H9 (cell line): ENCODE results near the gene SERPINB10. TPM values are rescaled to one million over a fixed set of nuclear protein-coding genes. Genes with fewer than 3 reads are reported as not detected.

ENCODE experiments used
- DNase-seq: peaks from one replicate; pipeline ENCODE4 v3.0.0-alpha.2; 2017
- H2AFZ ChIP-seq: one replicate; pipeline ENCODE4 v1.6.1; 2013; ENCODE audit warnings: mild to moderate bottlenecking, low read length, control low read depth, moderate library complexity
- H2AK5ac ChIP-seq: 2 replicates; pipeline ENCODE4 v1.6.1; 2013; ENCODE audit warnings: low read length, control low read depth, mixed read lengths; ENCODE audit not compliant: insufficient read length
- H2BK120ac ChIP-seq: one replicate; pipeline ENCODE4 v1.6.1; 2013; ENCODE audit warnings: low read depth, mild to moderate bottlenecking, low read length, control low read depth, inconsistent platforms; ENCODE audit not compliant: poor library complexity, severe bottlenecking
- H2BK12ac ChIP-seq: 2 replicates; pipeline ENCODE4 v1.6.1; 2013; ENCODE audit warnings: low read length, control low read depth, mixed read lengths, low read depth; ENCODE audit not compliant: insufficient read length
- H2BK15ac ChIP-seq: 2 replicates; pipeline ENCODE4 v1.6.1; 2013; ENCODE audit warnings: low read depth, low read length, control low read depth
- H2BK20ac ChIP-seq: one replicate; pipeline ENCODE4 v1.6.1; 2013; ENCODE audit warnings: low read depth, mild to moderate bottlenecking, low read length, control low read depth, inconsistent platforms; ENCODE audit not compliant: poor library complexity, severe bottlenecking
- H2BK5ac ChIP-seq: 2 replicates; pipeline ENCODE4 v1.6.1; 2013; ENCODE audit warnings: low read length, control low read depth, mixed read lengths; ENCODE audit not compliant: insufficient read length
- H3K14ac ChIP-seq: 2 replicates; pipeline ENCODE4 v1.6.1; 2013; ENCODE audit warnings: low read length, control low read depth; ENCODE audit not compliant: insufficient read depth
- H3K18ac ChIP-seq: 2 replicates; pipeline ENCODE4 v1.6.1; 2013; ENCODE audit warnings: low read depth, mild to moderate bottlenecking, mixed read lengths, low read length, control low read depth; ENCODE audit not compliant: insufficient read length
- H3K23ac ChIP-seq: 2 replicates; pipeline ENCODE4 v1.6.1; 2013; ENCODE audit warnings: low read length, control low read depth, mixed read lengths, low read depth; ENCODE audit not compliant: insufficient read length
- H3K23me2 ChIP-seq: 2 replicates; pipeline ENCODE4 v1.6.1; 2013; ENCODE audit warnings: low read depth, mild to moderate bottlenecking, mixed read lengths, low read length, control low read depth; ENCODE audit not compliant: insufficient read length, poor library complexity, severe bottlenecking
- H3K27ac ChIP-seq: 2 replicates; pipeline ENCODE4 v1.5.1; 2013; ENCODE audit warnings: low read length, control low read depth, mixed read lengths, low read depth; ENCODE audit not compliant: insufficient read length
- H3K27me3 ChIP-seq: 2 replicates; pipeline ENCODE4 v1.6.1; 2013; ENCODE audit warnings: low read length, control low read depth, inconsistent platforms; ENCODE audit not compliant: insufficient read depth
- H3K4ac ChIP-seq: 2 replicates; pipeline ENCODE4 v1.6.1; 2013; ENCODE audit warnings: low read depth, mild to moderate bottlenecking, control low read depth, inconsistent platforms, low read length, moderate library complexity
- H3K4me1 ChIP-seq: 2 replicates; pipeline ENCODE4 v1.6.1; 2013; ENCODE audit warnings: low read length, control low read depth, inconsistent platforms; ENCODE audit not compliant: insufficient read depth
- H3K4me2 ChIP-seq: 2 replicates; pipeline ENCODE4 v1.6.1; 2013; ENCODE audit warnings: low read length, control low read depth, mixed read lengths; ENCODE audit not compliant: insufficient read length, insufficient read depth
- H3K56ac ChIP-seq: 2 replicates; pipeline ENCODE4 v1.6.1; 2013; ENCODE audit warnings: low read depth, mild to moderate bottlenecking, mixed read lengths, low read length, control low read depth; ENCODE audit not compliant: insufficient read length
- H3K79me1 ChIP-seq: 2 replicates; pipeline ENCODE4 v1.6.1; 2013; ENCODE audit warnings: low read depth, mild to moderate bottlenecking, moderate library complexity, low read length, control low read depth, inconsistent platforms; ENCODE audit not compliant: insufficient read depth, poor library complexity, severe bottlenecking
- H3K79me2 ChIP-seq: 2 replicates; pipeline ENCODE4 v1.6.1; 2013; ENCODE audit warnings: low read length, control low read depth, inconsistent platforms; ENCODE audit not compliant: insufficient read depth
- H3K9ac ChIP-seq: 2 replicates; pipeline ENCODE4 v1.6.1; 2013; ENCODE audit warnings: low read length, control low read depth, mixed read lengths; ENCODE audit not compliant: insufficient read length; ENCODE audit errors: extremely low read depth
- H3K9me3 ChIP-seq: one replicate; pipeline ENCODE4 v1.6.1; 2013; ENCODE audit warnings: low read depth, low read length, inconsistent platforms; ENCODE audit not compliant: control insufficient read depth
- H3T11ph ChIP-seq: one replicate; pipeline ENCODE4 v1.6.1; 2013; ENCODE audit warnings: mild to moderate bottlenecking, low read length, control low read depth, inconsistent platforms
- H4K20me1 ChIP-seq: one replicate; pipeline ENCODE4 v1.6.1; 2013; ENCODE audit not compliant: control insufficient read depth, insufficient read length, insufficient read depth
- H4K5ac ChIP-seq: 2 replicates; pipeline ENCODE4 v1.6.1; 2013; ENCODE audit warnings: low read depth, mild to moderate bottlenecking, mixed read lengths, low read length, control low read depth; ENCODE audit not compliant: insufficient read length
- H4K8ac ChIP-seq: replicated peaks from 2 replicates; pipeline ENCODE4 v1.6.1; 2013; ENCODE audit warnings: low read length, control low read depth, mixed read lengths, low read depth; ENCODE audit not compliant: insufficient read length
- H4K91ac ChIP-seq: 2 replicates; pipeline ENCODE4 v1.6.1; 2013; ENCODE audit warnings: low read depth, mild to moderate bottlenecking, moderate library complexity, mixed read lengths, low read length, control low read depth; ENCODE audit not compliant: insufficient read length
- H3K27ac Mint-ChIP-seq, 3 experiments: 2 replicates in 2 of 3; 3 replicates in 1 of 3; pipeline ENCODE4 v1.8.0; 2020 to 2021; ENCODE audit warnings: mixed read lengths in 3 of 3, mild to moderate bottlenecking in 1 of 3, moderate library complexity in 1 of 3
- H3K27me3 Mint-ChIP-seq: 2 replicates; pipeline ENCODE4 v1.8.0; 2021; ENCODE audit warnings: low read depth, mild to moderate bottlenecking, moderate library complexity, mixed read lengths
- H3K36me3 Mint-ChIP-seq, 3 experiments: 2 replicates in 2 of 3; 3 replicates in 1 of 3; pipeline ENCODE4 v1.8.0; 2020 to 2021; ENCODE audit warnings: low read depth in 3 of 3, mixed read lengths in 3 of 3; ENCODE audit not compliant: insufficient read depth in 1 of 3
- H3K4me1 Mint-ChIP-seq, 2 experiments: 2 replicates each; pipeline ENCODE4 v1.8.0; 2020; ENCODE audit warnings: mixed read lengths in 2 of 2
- H3K4me3 Mint-ChIP-seq, 2 experiments: 2 replicates in 1 of 2; 3 replicates in 1 of 2; pipeline ENCODE4 v1.8.0; 2020 to 2021; ENCODE audit warnings: mild to moderate bottlenecking in 2 of 2, mixed read lengths in 2 of 2, moderate library complexity in 1 of 2
- H3K9me3 Mint-ChIP-seq, 2 experiments: 2 replicates in 1 of 2; 3 replicates in 1 of 2; pipeline ENCODE4 v1.8.0; 2020; ENCODE audit warnings: mild to moderate bottlenecking in 2 of 2, mixed read lengths in 2 of 2, moderate library complexity in 1 of 2
- CTCF ChIP-seq: fragments of 200-600 bp; sonication (generic); conservative IDR thresholded peaks from 3 replicates; pipeline ENCODE4 v1.8.0; 2021; ENCODE audit warnings: antibody characterized with exemption, mild to moderate bottlenecking
- WGBS: extraction: QIAGEN DNeasy Blood & Tissue Kit; methylation state at CpG from one replicate; pipeline ENCODE4 v1.1.7; 2013; ENCODE audit warnings: missing lambda C conversion rate, low lambda C conversion rate, mixed read lengths; ENCODE audit not compliant: insufficient read length; ENCODE audit errors: extremely low coverage; 5-methylcytosine and 5-hydroxymethylcytosine counted together
- total RNA-seq: library from RNA; stranded (reverse); gene quantifications from 2 replicates; pipeline ENCODE4 v1.2.1, GENCODE V29; 2021

The SERPINB10 gene
- total RNA-seq, 1 experiment from 2014 or later = not detected

- H4K20me1 ChIP-seq = no peaks in the 10 kb centered on the region
- H3K23me2 ChIP-seq = peaks cover 11% of the 10 kb centered on the region
- H3K9me3 ChIP-seq = no peaks in the 10 kb centered on the region
- no peak overlapping the region for H2AK5ac ChIP-seq
- peak overlapping the region; percentile 11 for H3K18ac ChIP-seq
- peaks cover 47% of the 10 kb centered on the region for H3K27me3 Mint-ChIP-seq
- no peak overlapping the region for H3K23ac ChIP-seq
- H3K36me3 Mint-ChIP-seq = no peaks in the 10 kb centered on the region
- H3K27ac ChIP-seq = peak overlapping the region; percentile 3
- H3K79me1 ChIP-seq = no peaks in the 10 kb centered on the region
- no peak overlapping the region for H3K56ac ChIP-seq
- no peak overlapping the region for H4K5ac ChIP-seq
- H3K4me3 Mint-ChIP-seq = peak overlapping the region; percentile 87 to 94
- no peak overlapping the region for H2BK12ac ChIP-seq
- no CpG with 5 or more reads among the region's 18 CpGs for WGBS
- no peak overlapping the region; the same call in 1 of the 2 replicates for H3K14ac ChIP-seq
- H2BK15ac ChIP-seq = no peak overlapping the region
- no peak overlapping the region for H2AFZ ChIP-seq
- H3K4me1 Mint-ChIP-seq = peaks cover 23 to 28% of the 10 kb centered on the region in 2 experiments
- H3K79me2 ChIP-seq = no peaks in the 10 kb centered on the region
- peaks cover 15% of the 10 kb centered on the region; the same call in 1 of the 2 replicates for H3K27me3 ChIP-seq
- peak overlapping the region; percentile 91 to 97 (median 96) for H3K27ac Mint-ChIP-seq
- H3K4ac ChIP-seq = no peak overlapping the region
- H3K4me2 ChIP-seq = peak overlapping the region; percentile 69
- H2BK120ac ChIP-seq = no peak overlapping the region
- no peak overlapping the region for H2BK20ac ChIP-seq
- peaks cover 4% of the 10 kb centered on the region; the same call in 1 of the 2 replicates for H3K4me1 ChIP-seq
- H3K9ac ChIP-seq = peak overlapping the region; percentile 32
- H3K9me3 Mint-ChIP-seq = no peaks in the 10 kb centered on the region
- DNase-seq = peak; percentile 67
- no peak overlapping the region for H3T11ph ChIP-seq
- no peak overlapping the region for H4K8ac ChIP-seq
- TF ChIP-seq CTCF = no peak
- no peak overlapping the region for H2BK5ac ChIP-seq
- no peak overlapping the region for H4K91ac ChIP-seq
Observed at GRCh38 chr18:63970809-63971205, 63.0 kb downstream of the SERPINB10 start.
